ENCODE results near the gene MLXIPL. TPM values are rescaled to one million over a fixed set of nuclear protein-coding genes. Genes with fewer than 3 reads are reported as not detected.
A peak's percentile ranks its signal among the peaks of the same experiment; 100 is the strongest.
"Not testable (repeated sequence)": the region's sequence is repeated elsewhere in the genome, so short reads cannot be mapped to it uniquely, and the experiment has no call there.

Gene MLXIPL
- polyA plus RNA-seq, 3 donors = 0.15 to 0.24 TPM; not detected in 1

DNA sequence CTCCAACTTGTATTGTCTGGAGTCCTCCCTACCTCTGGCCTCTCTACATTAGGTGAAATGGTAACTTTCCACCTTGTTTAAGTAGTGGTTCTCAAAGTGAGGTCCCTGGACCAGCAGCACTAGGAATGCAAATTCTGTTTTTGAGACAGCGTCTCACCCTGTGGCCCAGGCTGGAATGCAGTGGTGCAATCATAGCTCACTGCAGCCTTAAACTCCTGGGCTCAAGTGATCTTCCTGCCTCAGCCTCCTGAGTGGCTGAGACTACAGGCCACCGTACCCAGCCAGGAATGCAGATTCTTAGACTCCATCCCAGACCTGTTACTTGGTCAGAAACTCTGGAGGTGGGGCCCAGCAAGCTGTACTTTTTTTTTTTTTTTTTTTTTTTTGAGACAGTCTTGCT lies 39.1 kb downstream of the MLXIPL start:
- Mint-ChIP-seq H3K4me1 (peaks cover 61% of the 10 kb centered on the region), H3K4me3 (no peak overlapping the region), H3K36me3 (peaks cover 2 to 3% of the 10 kb centered on the region in 2 donors), H3K9me3 (no peaks in the 10 kb centered on the region), H3K27ac (peak overlapping the region in 2 of 7 donors; percentile 58 to 62), H3K27me3 (ENCODE audit: low read depth in 3 of 3) (peaks cover 0 to 2% (median 0%) of the 10 kb centered on the region in 3 donors)
- WGBS (ENCODE audit: insufficient coverage) = 27% methylated on average over 1 of the region's 2 CpGs
- TF ChIP-seq, protein P1, sequence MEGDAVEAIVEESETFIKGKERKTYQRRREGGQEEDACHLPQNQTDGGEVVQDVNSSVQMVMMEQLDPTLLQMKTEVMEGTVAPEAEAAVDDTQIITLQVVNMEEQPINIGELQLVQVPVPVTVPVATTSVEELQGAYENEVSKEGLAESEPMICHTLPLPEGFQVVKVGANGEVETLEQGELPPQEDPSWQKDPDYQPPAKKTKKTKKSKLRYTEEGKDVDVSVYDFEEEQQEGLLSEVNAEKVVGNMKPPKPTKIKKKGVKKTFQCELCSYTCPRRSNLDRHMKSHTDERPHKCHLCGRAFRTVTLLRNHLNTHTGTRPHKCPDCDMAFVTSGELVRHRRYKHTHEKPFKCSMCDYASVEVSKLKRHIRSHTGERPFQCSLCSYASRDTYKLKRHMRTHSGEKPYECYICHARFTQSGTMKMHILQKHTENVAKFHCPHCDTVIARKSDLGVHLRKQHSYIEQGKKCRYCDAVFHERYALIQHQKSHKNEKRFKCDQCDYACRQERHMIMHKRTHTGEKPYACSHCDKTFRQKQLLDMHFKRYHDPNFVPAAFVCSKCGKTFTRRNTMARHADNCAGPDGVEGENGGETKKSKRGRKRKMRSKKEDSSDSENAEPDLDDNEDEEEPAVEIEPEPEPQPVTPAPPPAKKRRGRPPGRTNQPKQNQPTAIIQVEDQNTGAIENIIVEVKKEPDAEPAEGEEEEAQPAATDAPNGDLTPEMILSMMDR (IDR thresholded peaks at IDR 0.05) = no peak
- H3K4me2 ChIP-seq (replicated peaks; ENCODE audit: extremely low read depth, low read length, poor library complexity, severe bottlenecking) = no peak overlapping the region
- H4K20me1 ChIP-seq (ENCODE audit: insufficient read depth, low read length) = no peaks in the 10 kb centered on the region
- peaks cover 77 to 78% of the 10 kb centered on the region in 2 donors for H3K4me1 ChIP-seq (ENCODE audit: control insufficient read depth in 1 of 2, insufficient read depth in 2 of 2, low read length in 2 of 2)
- H3K27me3 ChIP-seq (ENCODE audit: control insufficient read depth in 2 of 2, insufficient read depth in 2 of 2, low read length in 2 of 2) = no peaks in the 10 kb centered on the region
- H3K4me3 ChIP-seq (replicated peaks in 1 of 3; ENCODE audit: low read depth in 2 of 3, low read length in 3 of 3) = no peak overlapping the region
- no peaks in the 10 kb centered on the region for H3K9me3 ChIP-seq (replicated peaks in 1 of 2; ENCODE audit: control insufficient read depth in 1 of 2, insufficient read depth in 1 of 2, low read length in 2 of 2)
- no peak overlapping the region for H3K9ac ChIP-seq (ENCODE audit: insufficient read depth, low read length, poor library complexity, severe bottlenecking)
- H3K27ac ChIP-seq (ENCODE audit: low read depth in 1 of 2, low read length in 2 of 2) = no peak overlapping the region
- DNase-seq = no peak
- H3K36me3 ChIP-seq (replicated peaks in 1 of 2; ENCODE audit: control insufficient read depth in 1 of 2, insufficient read depth in 2 of 2, low read length in 2 of 2) = no peaks in the 10 kb centered on the region
- intact Hi-C loops (cut with micrococcal nuclease) = no loop called here
- no peaks in the 10 kb centered on the region for H3K79me2 ChIP-seq (ENCODE audit: insufficient read depth, low read length)
- H2AFZ ChIP-seq (ENCODE audit: insufficient read depth, low read depth, low read length, poor library complexity, severe bottlenecking) = no peak overlapping the region

GRCh38 chr7:73582664-73583202 lies 41.6 kb downstream of the MLXIPL start:
- WGBS (ENCODE audit: insufficient coverage) = 17% methylated on average over 1 of the region's 6 CpGs
- peaks cover 7% of the 10 kb centered on the region for H3K79me2 ChIP-seq (ENCODE audit: insufficient read depth, low read length)
- peak overlapping the region; percentile 93 to 98 for H3K27ac ChIP-seq (ENCODE audit: low read depth in 1 of 2, low read length in 2 of 2)
- no peaks in the 10 kb centered on the region for H3K27me3 ChIP-seq (ENCODE audit: control insufficient read depth in 2 of 2, insufficient read depth in 2 of 2, low read length in 2 of 2)
- peaks cover 0 to under 1% (median 0%) of the 10 kb centered on the region in 3 donors for H3K27me3 Mint-ChIP-seq (ENCODE audit: low read depth in 3 of 3)
- peak in 1 of 3 donors; percentile 43 for DNase-seq
- TF ChIP-seq, protein P1 (IDR thresholded peaks at IDR 0.05) = no peak
- H3K36me3 ChIP-seq (replicated peaks in 1 of 2; ENCODE audit: control insufficient read depth in 1 of 2, insufficient read depth in 2 of 2, low read length in 2 of 2) = no peaks in the 10 kb centered on the region
- H3K9ac ChIP-seq (ENCODE audit: insufficient read depth, low read length, poor library complexity, severe bottlenecking) = peak overlapping the region; percentile 62
- peak overlapping the region in 1 of 2 donors; percentile 30 for H3K4me3 Mint-ChIP-seq
- peaks cover 2 to 6% of the 10 kb centered on the region in 2 donors for H3K36me3 Mint-ChIP-seq
- intact Hi-C loops (cut with micrococcal nuclease) = no loop called here
- H3K9me3 ChIP-seq (replicated peaks in 1 of 2; ENCODE audit: control insufficient read depth in 1 of 2, insufficient read depth in 1 of 2, low read length in 2 of 2) = no peaks in the 10 kb centered on the region
- H4K20me1 ChIP-seq (ENCODE audit: insufficient read depth, low read length) = no peaks in the 10 kb centered on the region
- H3K4me2 ChIP-seq (replicated peaks; ENCODE audit: extremely low read depth, low read length, poor library complexity, severe bottlenecking) = peak overlapping the region; percentile 71
- H3K4me1 Mint-ChIP-seq = peaks cover 66% of the 10 kb centered on the region
- H3K4me3 ChIP-seq (replicated peaks in 1 of 3; ENCODE audit: low read depth in 2 of 3, low read length in 3 of 3) = peak overlapping the region in 1 of 3 experiments; percentile 67
- H3K9me3 Mint-ChIP-seq = peaks cover 0 to 4% (median 0%) of the 10 kb centered on the region in 7 donors
- no peak overlapping the region for H2AFZ ChIP-seq (ENCODE audit: insufficient read depth, low read depth, low read length, poor library complexity, severe bottlenecking)
- peaks cover 88 to 95% of the 10 kb centered on the region in 2 donors for H3K4me1 ChIP-seq (ENCODE audit: control insufficient read depth in 1 of 2, insufficient read depth in 2 of 2, low read length in 2 of 2)
- H3K27ac Mint-ChIP-seq = peak overlapping the region; percentile 96 to 100 (median 98)

GRCh38 chr7:73581006-73581405 lies 43.3 kb downstream of the MLXIPL start:
- H3K27me3 ChIP-seq (ENCODE audit: control insufficient read depth in 2 of 2, insufficient read depth in 2 of 2, low read length in 2 of 2); H3K4me3 Mint-ChIP-seq; H2AFZ ChIP-seq (ENCODE audit: insufficient read depth, low read depth, low read length, poor library complexity, severe bottlenecking); H3K9me3 Mint-ChIP-seq; intact Hi-C loops (cut with micrococcal nuclease); H3K36me3 ChIP-seq (replicated peaks in 1 of 2; ENCODE audit: control insufficient read depth in 1 of 2, insufficient read depth in 2 of 2, low read length in 2 of 2); H4K20me1 ChIP-seq (ENCODE audit: insufficient read depth, low read length); H3K9me3 ChIP-seq (replicated peaks in 1 of 2; ENCODE audit: control insufficient read depth in 1 of 2, insufficient read depth in 1 of 2, low read length in 2 of 2); H3K27me3 Mint-ChIP-seq (ENCODE audit: low read depth in 3 of 3): not testable (repeated sequence)
- H3K9ac ChIP-seq (ENCODE audit: insufficient read depth, low read length, poor library complexity, severe bottlenecking) = peak overlapping the region; percentile 62
- peak overlapping the region in 1 of 3 experiments; percentile 67 for H3K4me3 ChIP-seq (replicated peaks in 1 of 3; ENCODE audit: low read depth in 2 of 3, low read length in 3 of 3)
- H3K4me1 Mint-ChIP-seq = peaks cover 64% of the 10 kb centered on the region
- H3K27ac ChIP-seq (ENCODE audit: low read depth in 1 of 2, low read length in 2 of 2) = peak overlapping the region; percentile 93 to 98
- peaks cover 24% of the 10 kb centered on the region for H3K79me2 ChIP-seq (ENCODE audit: insufficient read depth, low read length)
- WGBS (ENCODE audit: insufficient coverage) = no CpG with 5 or more reads among the region's 9 CpGs
- DNase-seq = peak in 1 of 3 donors; percentile 39
- peaks cover 84 to 93% of the 10 kb centered on the region in 2 donors for H3K4me1 ChIP-seq (ENCODE audit: control insufficient read depth in 1 of 2, insufficient read depth in 2 of 2, low read length in 2 of 2)
- H3K36me3 Mint-ChIP-seq = peaks cover 6 to 11% of the 10 kb centered on the region in 2 donors
- H3K4me2 ChIP-seq (replicated peaks; ENCODE audit: extremely low read depth, low read length, poor library complexity, severe bottlenecking) = peak overlapping the region; percentile 7
- H3K27ac Mint-ChIP-seq = peak overlapping the region; percentile 96 to 100 (median 98)

Data from CD14-positive monocyte (primary cell).